Activated CD8-positive, alpha-beta T cell treated with anti-CD3 and anti-CD28 coated beads for 36 hours (primary cell): ENCODE data around the gene MACROD2. TPM values are rescaled to one million over a fixed set of nuclear protein-coding genes. Genes with fewer than 3 reads are reported as not detected.

Experiments
- ATAC-seq: fragments of 200-7000 bp; cut with Tn5 transposase; one replicate; pipeline ENCODE4 v1.10.0; 2021; ENCODE audit warnings: mild to moderate bottlenecking, moderate library complexity
- CTCF ChIA-PET: fragments of 350-600 bp; sonication (Branson Sonifier 250); formaldehyde crosslinking; loops from one replicate; lab custom pipeline; 2021; ENCODE audit warnings: antibody characterized with exemption; lab: Charles Lee
- POLR2A ChIA-PET: fragments of 350-600 bp; sonication (Branson Sonifier 250); formaldehyde crosslinking; loops from one replicate; lab custom pipeline; 2021; ENCODE audit warnings: antibody characterized with exemption; lab: Charles Lee
- DNase-seq: peaks from one replicate; pipeline ENCODE4 v3.0.0-alpha.2; 2020
- H3K27ac Mint-ChIP-seq: one replicate; pipeline ENCODE4 v1.8.0; 2021; ENCODE audit warnings: mild to moderate bottlenecking, mixed read lengths
- H3K27me3 Mint-ChIP-seq: one replicate; pipeline ENCODE4 v1.8.0; 2021; ENCODE audit warnings: mixed read lengths
- H3K36me3 Mint-ChIP-seq: one replicate; pipeline ENCODE4 v1.8.0; 2021; ENCODE audit warnings: low read depth, mixed read lengths
- H3K4me1 Mint-ChIP-seq: one replicate; pipeline ENCODE4 v1.8.0; 2021; ENCODE audit warnings: low read depth, mixed read lengths
- H3K4me3 Mint-ChIP-seq: one replicate; pipeline ENCODE4 v1.8.0; 2021; ENCODE audit warnings: mild to moderate bottlenecking, moderate library complexity, mixed read lengths
- H3K9me3 Mint-ChIP-seq: one replicate; pipeline ENCODE4 v1.8.0; 2021; ENCODE audit warnings: mixed read lengths
- CTCF ChIP-seq: fragments of 200-600 bp; IDR thresholded peaks from one replicate; pipeline ENCODE4 v1.8.0; 2022; ENCODE audit warnings: antibody characterized with exemption, mild to moderate bottlenecking
- intact Hi-C: fragments of 100-400 bp; cut with micrococcal nuclease; formaldehyde crosslinking; loops from one replicate; pipeline ENCODE4 v1.10.0; 2022
- total RNA-seq, 2 experiments: library from RNA; stranded (reverse); gene quantifications; one replicate each; pipeline ENCODE4 v1.2.3, GENCODE V29; 2021

The MACROD2 gene
- total RNA-seq, 2 experiments from 2014 or later = not detected

- H3K36me3 Mint-ChIP-seq = no peaks in the 10 kb centered on the region
- POLR2A ChIA-PET = no interaction called here
- H3K9me3 Mint-ChIP-seq = peaks cover 2% of the 10 kb centered on the region
- DNase-seq (no peak), ATAC-seq (no peak)
- H3K27ac Mint-ChIP-seq = no peak overlapping the region
- intact Hi-C loops = no loop called here
- no peak for TF ChIP-seq CTCF
- H3K27me3 Mint-ChIP-seq = no peaks in the 10 kb centered on the region
- CTCF ChIA-PET = no interaction called here
- no peaks in the 10 kb centered on the region for H3K4me1 Mint-ChIP-seq
- H3K4me3 Mint-ChIP-seq = no peak overlapping the region
These were observed 890.3 kb downstream of the MACROD2 start for GRCh38 chr20:14885661-14886060.

GRCh38 chr20:14888134-14888533 lies 892.8 kb downstream of the MACROD2 start:
- ChIA-PET CTCF (no interaction called here), POLR2A (no interaction called here)
- DNase-seq (no peak), ATAC-seq (no peak)
- Mint-ChIP-seq H3K36me3 (no peaks in the 10 kb centered on the region), H3K4me1 (no peaks in the 10 kb centered on the region), H3K27me3 (no peaks in the 10 kb centered on the region), H3K4me3 (no peak overlapping the region), H3K9me3 (peaks cover 2% of the 10 kb centered on the region), H3K27ac (no peak overlapping the region)
- intact Hi-C loops = no loop called here
- no peak for TF ChIP-seq CTCF

- intact Hi-C loops = no loop called here
- no peaks in the 10 kb centered on the region for H3K27me3 Mint-ChIP-seq
- no peak overlapping the region for H3K4me3 Mint-ChIP-seq
- no peak overlapping the region for H3K27ac Mint-ChIP-seq
- no peak for ATAC-seq
- ChIA-PET CTCF (no interaction called here), POLR2A (no interaction called here)
- H3K9me3 Mint-ChIP-seq = peaks cover 2% of the 10 kb centered on the region
- no peak for TF ChIP-seq CTCF
- DNase-seq = no peak
- H3K4me1 Mint-ChIP-seq = no peaks in the 10 kb centered on the region
- no peaks in the 10 kb centered on the region for H3K36me3 Mint-ChIP-seq
These were observed 894.4 kb downstream of the MACROD2 start for GRCh38 chr20:14889496-14890255.

- no peaks in the 10 kb centered on the region for H3K4me1 Mint-ChIP-seq
- CTCF ChIA-PET = no interaction called here
- no peak overlapping the region for H3K27ac Mint-ChIP-seq
- DNase-seq = no peak
- H3K9me3 Mint-ChIP-seq = peaks cover 2% of the 10 kb centered on the region
- POLR2A ChIA-PET = no interaction called here
- no peak for TF ChIP-seq CTCF
- H3K27me3 Mint-ChIP-seq = no peaks in the 10 kb centered on the region
- H3K36me3 Mint-ChIP-seq = no peaks in the 10 kb centered on the region
- no peak overlapping the region for H3K4me3 Mint-ChIP-seq
- ATAC-seq = no peak
- intact Hi-C loops = no loop called here
These were observed 895.4 kb downstream of the MACROD2 start for GRCh38 chr20:14890713-14891112.

- Mint-ChIP-seq H3K4me3 (no peak overlapping the region), H3K27me3 (no peaks in the 10 kb centered on the region), H3K27ac (no peak overlapping the region), H3K4me1 (no peaks in the 10 kb centered on the region), H3K36me3 (no peaks in the 10 kb centered on the region), H3K9me3 (peaks cover 2% of the 10 kb centered on the region)
- no peak for DNase-seq
- ChIA-PET POLR2A (no interaction called here), CTCF (no interaction called here)
- TF ChIP-seq CTCF = no peak
- intact Hi-C loops = no loop called here
- ATAC-seq = no peak
These were observed 897.5 kb downstream of the MACROD2 start for GRCh38 chr20:14892782-14893181.
